OCI-M2 (cell line): ENCODE results near the gene RACGAP1.

Experiments
- DNase-seq: peaks from one replicate; lab custom pipeline; 2025; ENCODE audit not compliant: unreplicated experiment; lab: John Stamatoyannopoulos, UW

The RACGAP1 gene

DNA sequence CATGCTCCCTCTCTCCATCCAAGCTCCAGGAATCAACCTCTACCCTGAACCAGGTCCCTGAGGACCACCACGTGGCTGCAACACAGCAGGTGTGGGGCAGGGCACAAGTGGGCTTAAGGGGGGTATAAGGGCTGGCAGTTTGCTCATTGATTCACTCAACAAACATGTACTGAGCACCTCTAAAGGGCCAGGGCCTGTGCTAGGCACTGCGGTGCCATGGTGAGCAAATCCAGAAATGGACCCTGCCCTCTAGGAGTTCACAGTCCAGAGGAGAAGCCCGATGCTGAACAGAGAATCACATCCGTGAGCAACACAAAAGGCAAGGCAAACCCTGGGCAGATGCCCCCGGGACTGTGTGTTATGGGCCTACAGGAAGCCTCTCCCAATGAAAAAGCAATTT, 81.2 kb downstream of the RACGAP1 start:
- DNase-seq: no peak

DNA sequence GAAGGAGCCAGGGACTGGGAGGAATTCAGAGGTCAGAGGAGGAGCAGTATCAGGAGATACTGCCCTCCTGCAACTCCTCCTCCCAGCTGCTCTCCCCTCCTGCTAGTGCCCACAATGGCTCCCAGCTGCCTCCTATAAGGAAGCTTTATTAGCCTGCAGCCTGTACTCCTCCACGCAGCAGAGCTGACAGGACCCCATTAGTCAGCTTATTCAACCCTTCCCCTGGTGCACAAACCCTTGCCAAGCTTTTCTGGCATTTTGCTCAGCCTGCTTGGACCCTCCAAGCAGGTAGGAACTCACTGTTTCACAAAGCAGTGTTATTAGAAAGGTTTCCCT, 81.7 kb downstream of the RACGAP1 start:
- DNase-seq: no peak

GRCh38 chr12:49942921-49943624, 82.2 kb downstream of the RACGAP1 start:
- no peak for DNase-seq

GRCh38 chr12:49942512-49942893, 82.8 kb downstream of the RACGAP1 start:
- DNase-seq: no peak

GRCh38 chr12:49941556-49942511, 83.5 kb downstream of the RACGAP1 start:
- DNase-seq: no peak

DNA sequence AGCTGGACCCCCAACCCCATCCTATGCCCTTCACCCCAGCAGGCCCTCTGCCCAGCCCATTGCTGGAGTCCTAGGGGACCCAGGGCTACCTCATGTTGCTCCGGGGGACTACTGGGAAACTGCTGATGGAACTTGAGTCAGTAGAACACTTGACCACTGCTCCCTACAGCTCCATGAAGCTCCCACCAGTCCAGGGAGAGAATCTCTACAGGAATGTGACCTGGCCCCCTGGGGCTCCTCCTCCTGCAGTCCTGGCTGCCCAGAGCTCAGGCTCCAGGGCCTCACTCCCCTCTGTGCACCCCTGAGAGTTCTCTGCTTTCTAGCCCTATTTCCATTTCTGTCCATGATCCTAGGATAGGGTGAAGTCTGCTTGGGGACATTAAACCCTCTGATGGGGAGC, 85.6 kb downstream of the RACGAP1 start:
- no peak for DNase-seq

GRCh38 chr12:49939307-49939706, 86.0 kb downstream of the RACGAP1 start:
- DNase-seq: no peak
